Middle frontal gyrus (tissue), 1 donor: ENCODE results near the gene PRRT2.
"Not testable (repeated sequence)": the region's sequence is repeated elsewhere in the genome, so short reads cannot be mapped to it uniquely, and the experiment has no call there.

Experiments
- DNase-seq: peaks from one replicate; pipeline ENCODE4 v3.0.0-alpha.2; 2015; ENCODE audit warnings: low spot score; ENCODE audit errors: extremely low spot score

Gene PRRT2

GRCh38 chr16:29833219-29833618 is 21.2 kb downstream of the PRRT2 start:
- not testable (repeated sequence) for DNase-seq

- no peak for DNase-seq
Observed at GRCh38 chr16:29834079-29834478, 22.1 kb downstream of the PRRT2 start.

- no peak for DNase-seq
Observed at GRCh38 chr16:29835926-29836325, 23.9 kb downstream of the PRRT2 start.

GRCh38 chr16:29836623-29837022 is 24.6 kb downstream of the PRRT2 start:
- DNase-seq = no peak

- DNase-seq = no peak
Observed at GRCh38 chr16:29837841-29838240, 25.8 kb downstream of the PRRT2 start.

GRCh38 chr16:29839822-29840221 is 27.8 kb downstream of the PRRT2 start:
- DNase-seq = no peak

- no peak for DNase-seq
Observed at GRCh38 chr16:29840240-29840639, 28.2 kb downstream of the PRRT2 start.

GRCh38 chr16:29841631-29842030 is 29.6 kb downstream of the PRRT2 start:
- DNase-seq = no peak

GRCh38 chr16:29842732-29843346 is 30.8 kb downstream of the PRRT2 start:
- DNase-seq = no peak

GRCh38 chr16:29843931-29844330 is 31.9 kb downstream of the PRRT2 start:
- no peak for DNase-seq

- no peak for DNase-seq
Observed at GRCh38 chr16:29844575-29845331, 32.8 kb downstream of the PRRT2 start.

GRCh38 chr16:29845656-29846055 is 33.7 kb downstream of the PRRT2 start:
- DNase-seq = no peak

GRCh38 chr16:29848420-29849297 is 36.7 kb downstream of the PRRT2 start:
- no peak for DNase-seq

GRCh38 chr16:29849505-29849904 is 37.5 kb downstream of the PRRT2 start:
- peak; percentile 67 for DNase-seq

- no peak for DNase-seq
Observed at GRCh38 chr16:29850998-29851397, 39.0 kb downstream of the PRRT2 start.

GRCh38 chr16:29852654-29853053 is 40.7 kb downstream of the PRRT2 start:
- DNase-seq = peak; percentile 5

- DNase-seq = no peak
Observed at GRCh38 chr16:29854520-29855100, 42.6 kb downstream of the PRRT2 start.

- DNase-seq = no peak
Observed at GRCh38 chr16:29857133-29857760, 45.3 kb downstream of the PRRT2 start.

- no peak for DNase-seq
Observed at GRCh38 chr16:29858149-29858849, 46.3 kb downstream of the PRRT2 start.

- no peak for DNase-seq
Observed at GRCh38 chr16:29858974-29859373, 47.0 kb downstream of the PRRT2 start.

- DNase-seq = no peak
Observed at GRCh38 chr16:29860218-29860617, 48.2 kb downstream of the PRRT2 start.
